Esophagus muscularis mucosa (tissue), 4 donors: ENCODE data around the gene KANTR. TPM values are rescaled to one million over a fixed set of nuclear protein-coding genes. Genes with fewer than 3 reads are reported as not detected.

ENCODE experiments used
- DNase-seq: peaks from one replicate; pipeline ENCODE4 v3.0.0-alpha.2; 2017; ENCODE audit errors: extremely low spot score
- H3K27ac ChIP-seq, 4 donors: fragments of 200-600 bp; sonication (generic); replicated peaks in 1 of 4; 1 replicate in 3 of 4; 2 replicates in 1 of 4; pipeline ENCODE4 v1.5.1; 2016 to 2019; ENCODE audit warnings: mild to moderate bottlenecking in 1 of 4
- H3K27me3 ChIP-seq, 4 donors: fragments of 200-600 bp; sonication (generic); one replicate each; pipeline versions ENCODE4 v1.5.1 to v1.6.0; 2016 to 2019
- H3K36me3 ChIP-seq, 4 donors: fragments of 200-600 bp; sonication (generic); one replicate each; pipeline ENCODE4 v1.5.1; 2016 to 2019
- H3K4me1 ChIP-seq, 4 donors: fragments of 200-600 bp; sonication (generic); one replicate each; pipeline ENCODE4 v1.5.1; 2016 to 2019
- H3K4me3 ChIP-seq, 4 donors: fragments of 200-600 bp; sonication (generic); 1 replicate in 2 of 4; 2 replicates in 2 of 4; pipeline ENCODE4 v1.5.1; 2016 to 2019; ENCODE audit warnings: mild to moderate bottlenecking in 4 of 4, moderate library complexity in 1 of 4
- H3K9me3 ChIP-seq, 4 donors: fragments of 200-600 bp; sonication (generic); 1 replicate in 3 of 4; 2 replicates in 1 of 4; pipeline ENCODE4 v1.5.1; 2016 to 2019
- EP300 ChIP-seq: sonication (generic); formaldehyde crosslinking; IDR thresholded peaks from one replicate; pipeline ENCODE4 v1.6.1; 2017; ENCODE audit warnings: antibody characterized with exemption
- POLR2A ChIP-seq: fragments of 450-650 bp; IDR thresholded peaks from one replicate; pipeline ENCODE4 v1.6.1; 2017; ENCODE audit warnings: antibody characterized with exemption, moderate library complexity, mild to moderate bottlenecking, low read depth
- POLR2AphosphoS5 ChIP-seq, 2 donors: sonication (generic); formaldehyde crosslinking; IDR thresholded peaks; one replicate each; pipeline ENCODE4 v1.6.1; 2017; ENCODE audit warnings: antibody characterized with exemption in 2 of 2
- WGBS: methylation state at CpG from one replicate; pipeline ENCODE4 v1.1.5; 2018; 5-methylcytosine and 5-hydroxymethylcytosine counted together
- intact Hi-C: fragments of 100-400 bp; cut with DNase I; formaldehyde crosslinking; loops from one replicate; pipeline ENCODE4 v1.15.1; 2023
- total RNA-seq, 4 donors: library from RNA; depleted of rRNA; stranded (reverse); fragments of >200 nt; gene quantifications; one replicate each; pipeline versions ENCODE4 v1.1.0 to v1.2.1, GENCODE V29; 2016
- TF ChIP-seq, protein P1 (sequence below), 3 experiments: fragments of 200-600 bp in 2 of 3; fragments of 450-650 bp in 1 of 3; sonication (generic) in 2 of 3; IDR thresholded peaks; one replicate each; pipeline ENCODE4 v1.5.1; 2017 to 2019; ENCODE audit warnings: antibody characterized with exemption in 3 of 3, mild to moderate bottlenecking in 2 of 3, moderate library complexity in 1 of 3

Gene KANTR
- total RNA-seq, 4 donors from 2014 or later = 8.3 to 17.4 (median 14.2) TPM

DNA sequence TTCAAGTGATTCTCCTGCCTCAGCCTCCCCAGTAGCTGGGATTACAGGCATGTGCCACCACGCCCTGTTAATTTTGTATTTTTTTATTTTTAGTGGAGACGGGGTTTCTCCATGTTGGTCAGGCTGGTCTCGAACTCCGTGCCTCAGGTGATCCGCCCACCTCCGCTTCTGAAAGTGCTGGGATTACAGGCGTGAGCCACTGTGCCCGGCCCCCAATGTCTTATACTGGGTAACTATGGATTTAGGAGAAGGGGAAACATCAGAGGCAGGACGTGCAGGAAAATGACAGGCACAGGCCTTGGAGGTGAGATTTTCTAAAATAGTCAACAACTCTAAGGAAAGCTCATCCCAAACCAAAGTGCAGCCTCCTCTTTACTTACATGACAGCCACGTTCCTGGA is 22.9 kb upstream of the KANTR start:
- WGBS = 66% methylated on average over 10 of the region's 10 CpGs
- intact Hi-C loops = loop anchor here (1.0 kb wide), 1 partner anchor 18 kb away; no protein-coding TSS in a partner anchor

DNA sequence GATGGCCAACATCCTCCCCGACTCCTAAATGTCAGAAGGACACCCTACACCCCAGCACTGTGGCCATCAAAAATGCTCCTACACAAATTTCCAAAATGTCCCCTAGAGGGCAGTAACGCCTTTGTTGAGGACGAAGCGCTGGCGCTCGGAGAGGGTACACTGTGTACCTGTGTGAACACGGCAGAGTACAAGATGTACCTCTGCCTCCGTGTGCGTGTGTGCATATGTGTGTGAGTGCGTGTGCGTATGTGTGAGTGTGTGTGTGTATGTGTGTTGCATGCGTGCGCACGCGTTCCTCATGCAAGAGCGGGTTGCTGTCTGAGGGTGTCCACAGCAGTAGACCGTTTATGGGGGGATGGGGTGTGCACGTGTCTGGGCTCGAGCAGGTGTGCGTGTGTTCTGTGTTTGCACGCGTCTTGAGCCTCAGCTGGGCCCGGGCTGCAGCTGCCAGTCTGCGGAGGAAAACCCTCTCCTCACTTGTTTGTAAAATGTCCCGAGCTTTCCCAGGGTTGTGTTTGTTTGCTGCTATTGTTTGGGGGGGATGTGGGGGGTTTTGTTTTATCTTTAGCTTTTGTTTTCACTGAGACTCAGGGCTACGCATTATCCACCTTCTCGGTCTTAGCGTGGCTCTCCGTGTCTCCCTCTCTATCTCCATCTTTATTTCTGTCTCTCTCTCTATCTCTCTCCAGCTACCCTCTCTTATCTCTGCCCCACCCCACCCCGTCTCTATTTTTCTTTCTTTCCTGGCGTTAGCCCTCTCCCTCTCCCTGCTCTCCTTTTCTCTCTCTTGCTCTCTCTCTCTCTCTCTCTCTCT is 22.1 kb upstream of the KANTR start:
- Histone ChIP-seq H3K36me3 (no peaks in the 10 kb centered on the region), H3K9me3 (no peaks in the 10 kb centered on the region), H3K27me3 (no peaks in the 10 kb centered on the region), H3K4me3 (peak overlapping the region; percentile 41 to 57 (median 44)), H3K27ac (peak overlapping the region; percentile 77 to 84 (median 84)), H3K4me1 (peaks cover 2 to 20% (median 16%) of the 10 kb centered on the region in 4 donors)
- WGBS = 13% methylated on average over 31 of the region's 31 CpGs
- TF ChIP-seq POLR2A (no peak), POLR2AphosphoS5 (IDR thresholded peaks at IDR 0.05) (peak; percentile 96 to 98), EP300 (peak; percentile 100)
- TF ChIP-seq, protein P1, sequence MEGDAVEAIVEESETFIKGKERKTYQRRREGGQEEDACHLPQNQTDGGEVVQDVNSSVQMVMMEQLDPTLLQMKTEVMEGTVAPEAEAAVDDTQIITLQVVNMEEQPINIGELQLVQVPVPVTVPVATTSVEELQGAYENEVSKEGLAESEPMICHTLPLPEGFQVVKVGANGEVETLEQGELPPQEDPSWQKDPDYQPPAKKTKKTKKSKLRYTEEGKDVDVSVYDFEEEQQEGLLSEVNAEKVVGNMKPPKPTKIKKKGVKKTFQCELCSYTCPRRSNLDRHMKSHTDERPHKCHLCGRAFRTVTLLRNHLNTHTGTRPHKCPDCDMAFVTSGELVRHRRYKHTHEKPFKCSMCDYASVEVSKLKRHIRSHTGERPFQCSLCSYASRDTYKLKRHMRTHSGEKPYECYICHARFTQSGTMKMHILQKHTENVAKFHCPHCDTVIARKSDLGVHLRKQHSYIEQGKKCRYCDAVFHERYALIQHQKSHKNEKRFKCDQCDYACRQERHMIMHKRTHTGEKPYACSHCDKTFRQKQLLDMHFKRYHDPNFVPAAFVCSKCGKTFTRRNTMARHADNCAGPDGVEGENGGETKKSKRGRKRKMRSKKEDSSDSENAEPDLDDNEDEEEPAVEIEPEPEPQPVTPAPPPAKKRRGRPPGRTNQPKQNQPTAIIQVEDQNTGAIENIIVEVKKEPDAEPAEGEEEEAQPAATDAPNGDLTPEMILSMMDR (IDR thresholded peaks at IDR 0.05) = peak; percentile 61 to 75 (median 66)
- intact Hi-C loops = loop anchor here (1.0 kb wide), 1 partner anchor 17 kb away; no protein-coding TSS in a partner anchor
- no peak for DNase-seq

More for the DNA sequence above, 22.9 kb upstream of the KANTR start:
- peaks cover 2 to 20% (median 16%) of the 10 kb centered on the region in 4 donors for H3K4me1 ChIP-seq
- no peak for TF ChIP-seq POLR2AphosphoS5 (IDR thresholded peaks at IDR 0.05)
- no peak for TF ChIP-seq POLR2A
- TF ChIP-seq, protein P1 (IDR thresholded peaks at IDR 0.05) = no peak
- no peak for TF ChIP-seq EP300
- no peaks in the 10 kb centered on the region for H3K9me3 ChIP-seq
- no peaks in the 10 kb centered on the region for H3K36me3 ChIP-seq
- DNase-seq = no peak
- no peak overlapping the region for H3K4me3 ChIP-seq
- peak overlapping the region in 3 of 4 donors; percentile 23 to 84 (median 83) for H3K27ac ChIP-seq
- H3K27me3 ChIP-seq = no peaks in the 10 kb centered on the region

DNA sequence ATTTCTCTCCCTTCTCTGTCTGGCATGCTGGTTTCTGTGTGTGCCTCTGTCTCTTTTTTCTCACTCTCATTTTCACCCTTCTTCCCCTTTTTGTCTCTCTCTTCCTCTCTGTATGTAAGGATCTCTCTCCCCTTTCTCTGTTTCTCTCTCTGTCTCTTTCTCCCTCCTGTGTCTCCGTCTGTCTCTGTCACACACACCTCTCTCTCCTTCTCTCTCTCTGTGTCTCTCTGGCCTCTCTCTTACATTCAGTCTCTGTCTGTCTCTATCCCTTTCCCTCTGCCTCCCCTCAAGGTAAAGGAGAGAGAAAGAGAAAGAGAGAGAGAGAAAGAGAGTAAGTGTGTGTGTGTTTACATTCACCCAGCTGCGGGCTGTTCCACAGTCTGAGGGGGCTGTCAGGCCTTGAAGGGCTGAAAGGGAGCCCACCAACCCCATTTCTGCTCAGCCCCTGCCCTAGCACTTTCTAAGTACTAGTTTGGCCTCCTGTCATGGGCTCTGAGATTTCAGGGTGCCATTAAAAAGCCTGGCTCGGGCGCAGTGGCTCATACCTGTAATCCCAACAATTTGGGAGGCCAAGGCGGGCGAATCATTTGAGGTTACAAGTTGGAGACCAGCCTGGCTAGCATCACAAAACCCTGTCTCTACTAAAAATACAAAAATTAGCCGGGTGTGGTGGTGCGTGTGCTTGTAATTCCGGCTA is 21.4 kb upstream of the KANTR start:
- TF ChIP-seq EP300 (no peak), POLR2AphosphoS5 (IDR thresholded peaks at IDR 0.05) (no peak), POLR2A (no peak)
- TF ChIP-seq, protein P1 (IDR thresholded peaks at IDR 0.05) = no peak
- Histone ChIP-seq H3K27ac (peak overlapping the region; percentile 77 to 84 (median 84)), H3K4me1 (peaks cover 2 to 20% (median 16%) of the 10 kb centered on the region in 4 donors), H3K4me3 (peak overlapping the region in 3 of 4 donors; percentile 41 to 45 (median 44)), H3K27me3 (no peaks in the 10 kb centered on the region), H3K9me3 (no peaks in the 10 kb centered on the region), H3K36me3 (no peaks in the 10 kb centered on the region)
- 59% methylated on average over 9 of the region's 9 CpGs for WGBS
- intact Hi-C loops = no loop called here
- DNase-seq = no peak

DNA sequence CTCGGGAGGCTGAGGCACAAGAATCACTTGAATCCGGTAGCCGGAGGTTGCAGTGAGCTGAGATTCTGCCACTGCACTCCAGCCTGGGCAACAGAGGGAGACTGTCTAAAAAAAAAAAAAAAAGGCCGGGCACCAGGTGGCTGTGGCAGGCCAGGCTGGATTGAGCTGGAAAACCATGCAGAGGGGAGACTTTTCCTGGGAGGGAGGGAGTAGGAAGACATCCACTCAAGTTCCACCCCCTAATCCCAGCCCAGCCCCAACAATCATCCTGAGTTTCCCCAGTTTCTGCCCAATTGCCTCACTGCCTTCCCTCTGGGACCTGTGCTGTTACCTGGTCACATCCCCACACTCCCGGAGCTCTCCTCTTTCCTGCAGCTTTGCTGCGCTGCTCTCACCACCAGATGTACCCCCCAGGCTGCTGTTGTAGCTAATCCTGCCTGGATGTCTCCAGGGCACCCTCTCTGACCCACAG is 20.8 kb upstream of the KANTR start:
- TF ChIP-seq, protein P1 (IDR thresholded peaks at IDR 0.05) = no peak
- no peak for TF ChIP-seq POLR2AphosphoS5 (IDR thresholded peaks at IDR 0.05)
- TF ChIP-seq EP300 = no peak
- no peak for TF ChIP-seq POLR2A
- Histone ChIP-seq H3K4me3 (no peak overlapping the region), H3K36me3 (no peaks in the 10 kb centered on the region), H3K27me3 (no peaks in the 10 kb centered on the region), H3K4me1 (peaks cover 2 to 20% (median 16%) of the 10 kb centered on the region in 4 donors), H3K27ac (peak overlapping the region; percentile 77 to 84 (median 84)), H3K9me3 (no peaks in the 10 kb centered on the region)
- no peak for DNase-seq
- intact Hi-C loops = no loop called here
- WGBS = 71% methylated on average over 6 of the region's 6 CpGs
